ENCODE results near the gene CRACDL. TPM values are rescaled to one million over a fixed set of nuclear protein-coding genes. Genes with fewer than 3 reads are reported as not detected.
A peak's percentile ranks its signal among the peaks of the same experiment; 100 is the strongest.

CRACDL gene
- polyA plus RNA-seq, 10 donors: 1.2 to 3.0 (median 1.8) TPM

- no peak for DNase-seq
These were observed 185.3 kb downstream of the CRACDL start for GRCh38 chr2:98750593-98751282.

GRCh38 chr2:98749066-98749450 lies 187.0 kb downstream of the CRACDL start:
- DNase-seq: peak in 1 of 3 donors; percentile 52

- no peak for DNase-seq
These were observed 187.5 kb downstream of the CRACDL start for GRCh38 chr2:98748292-98749065.

GRCh38 chr2:98747888-98748287 lies 188.1 kb downstream of the CRACDL start:
- no peak for DNase-seq

- no peak for DNase-seq
These were observed 189.6 kb downstream of the CRACDL start for GRCh38 chr2:98746426-98746825.

- DNase-seq: no peak
These were observed 191.4 kb downstream of the CRACDL start for GRCh38 chr2:98744595-98744994.

Other genes starting within 250 kb of the CRACDL start
- 1 to 10 TPM; 3.5 to 8.7 (median 5.3) TPM for gene MGAT4A, start 205.1 kb downstream of the CRACDL start, polyA plus RNA-seq (ENCODE audit: insufficient read length in 10 of 10)
- gene C2orf15, start 205.5 kb upstream of the CRACDL start, polyA plus RNA-seq (ENCODE audit: insufficient read length in 10 of 10): under 1 TPM; 0.13 to 0.71 (median 0.55) TPM
- gene TSGA10, start 218.7 kb upstream of the CRACDL start, polyA plus RNA-seq (ENCODE audit: insufficient read length in 10 of 10): 1 to 10 TPM; 1.3 to 3.9 (median 2.4) TPM
- gene LIPT1, start 218.7 kb upstream of the CRACDL start, polyA plus RNA-seq (ENCODE audit: insufficient read length in 10 of 10): 10 to 100 TPM in 1 of 10 donors, 1 to 10 TPM in 9; 6.3 to 11.6 (median 9.0) TPM
- gene MITD1, start 244.8 kb upstream of the CRACDL start, polyA plus RNA-seq (ENCODE audit: insufficient read length in 10 of 10): 10 to 100 TPM; 17.4 to 30.9 (median 23.4) TPM
- gene MRPL30, start 245.0 kb upstream of the CRACDL start, polyA plus RNA-seq (ENCODE audit: insufficient read length in 10 of 10): 10 to 100 TPM; 34.7 to 50.1 (median 41.5) TPM